ENCODE results near the gene SLF2. TPM values are rescaled to one million over a fixed set of nuclear protein-coding genes. Genes with fewer than 3 reads are reported as not detected.

The SLF2 gene
- total and polyA plus RNA-seq, 2 of the 13 experiments (the other 11 are each of a cell fraction or from before 2014, with no cell fraction given), result 12.2 to 48.1 TPM

- 0 out of 2 replicates have a peak, but pooled peaks have one; percentile 34 for TF ChIP-seq MYNN (CRISPR knock-in tag; IDR thresholded peaks at IDR 0.05; ENCODE audit: low read depth)
- TF ChIP-seq KLF11 (CRISPR knock-in tag; IDR thresholded peaks at IDR 0.05), result peak; percentile 70; the same call in 1 of the 2 replicates
- no peak; the same call in 1 of the 2 replicates for TF ChIP-seq MEIS2 (CRISPR knock-in tag; IDR thresholded peaks at IDR 0.05)
- peak; percentile 12; the same call in 1 of the 2 replicates for TF ChIP-seq ZNF790 (CRISPR knock-in tag; IDR thresholded peaks at IDR 0.05; ENCODE audit: borderline replicate concordance)
- peak; percentile 99 for TF ChIP-seq GABPB1 (CRISPR knock-in tag; IDR thresholded peaks at IDR 0.05)
- TF ChIP-seq, protein P1, sequence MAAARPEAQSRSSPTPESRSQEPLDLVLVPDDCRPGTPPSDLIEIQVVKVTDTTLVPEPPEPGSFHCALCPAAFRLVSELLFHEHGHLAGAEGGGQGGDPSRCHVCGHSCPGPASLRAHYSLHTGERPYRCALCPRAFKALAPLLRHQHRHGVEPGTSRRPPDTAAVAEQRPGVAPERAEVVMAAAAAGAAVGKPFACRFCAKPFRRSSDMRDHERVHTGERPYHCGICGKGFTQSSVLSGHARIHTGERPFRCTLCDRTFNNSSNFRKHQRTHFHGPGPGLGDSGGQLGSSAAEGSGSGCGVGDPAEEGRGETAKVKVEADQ (CRISPR knock-in tag; IDR thresholded peaks at IDR 0.05; ENCODE audit: borderline replicate concordance), result peak; percentile 85; the same call in 1 of the 2 replicates
- TF ChIP-seq ZNF589 (CRISPR knock-in tag; conservative IDR thresholded peaks at IDR 0.05), result peak; percentile 93
- no peak for TF ChIP-seq PAWR (CRISPR knock-in tag; IDR thresholded peaks at IDR 0.05; ENCODE audit: borderline replicate concordance)
- peak; percentile 24; the same call in 1 of the 2 replicates for TF ChIP-seq ATF7-NPFF (CRISPR knock-in tag; IDR thresholded peaks at IDR 0.05; ENCODE audit: low read depth)
- TF ChIP-seq SALL1 (CRISPR knock-in tag; IDR thresholded peaks at IDR 0.05), result peak; percentile 87
- TF ChIP-seq, protein P2, sequence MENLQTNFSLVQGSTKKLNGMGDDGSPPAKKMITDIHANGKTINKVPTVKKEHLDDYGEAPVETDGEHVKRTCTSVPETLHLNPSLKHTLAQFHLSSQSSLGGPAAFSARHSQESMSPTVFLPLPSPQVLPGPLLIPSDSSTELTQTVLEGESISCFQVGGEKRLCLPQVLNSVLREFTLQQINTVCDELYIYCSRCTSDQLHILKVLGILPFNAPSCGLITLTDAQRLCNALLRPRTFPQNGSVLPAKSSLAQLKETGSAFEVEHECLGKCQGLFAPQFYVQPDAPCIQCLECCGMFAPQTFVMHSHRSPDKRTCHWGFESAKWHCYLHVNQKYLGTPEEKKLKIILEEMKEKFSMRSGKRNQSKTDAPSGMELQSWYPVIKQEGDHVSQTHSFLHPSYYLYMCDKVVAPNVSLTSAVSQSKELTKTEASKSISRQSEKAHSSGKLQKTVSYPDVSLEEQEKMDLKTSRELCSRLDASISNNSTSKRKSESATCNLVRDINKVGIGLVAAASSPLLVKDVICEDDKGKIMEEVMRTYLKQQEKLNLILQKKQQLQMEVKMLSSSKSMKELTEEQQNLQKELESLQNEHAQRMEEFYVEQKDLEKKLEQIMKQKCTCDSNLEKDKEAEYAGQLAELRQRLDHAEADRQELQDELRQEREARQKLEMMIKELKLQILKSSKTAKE (CRISPR knock-in tag; IDR thresholded peaks at IDR 0.05; ENCODE audit: borderline replicate concordance), result peak; percentile 57; the same call in 1 of the 2 replicates
- TF ChIP-seq ZNF329 (CRISPR knock-in tag; IDR thresholded peaks at IDR 0.05; ENCODE audit: low read depth), result 0 out of 2 replicates have a peak, but pooled peaks have one; percentile 30
- 0 out of 2 replicates have a peak, but pooled peaks have one; percentile 53 for TF ChIP-seq KLF13 (CRISPR knock-in tag; IDR thresholded peaks at IDR 0.05)
- no peak; the same call in 1 of the 2 replicates for TF ChIP-seq ZNF263 (CRISPR knock-in tag; IDR thresholded peaks at IDR 0.05)
- peak; percentile 80; the same call in 1 of the 2 replicates for TF ChIP-seq ZNF605 (CRISPR knock-in tag; IDR thresholded peaks at IDR 0.05)
- peak; percentile 62; the same call in 1 of the 2 replicates for TF ChIP-seq NCOA5 (CRISPR knock-in tag; IDR thresholded peaks at IDR 0.05)
- TF ChIP-seq SMAD1 (CRISPR knock-in tag; IDR thresholded peaks at IDR 0.05; ENCODE audit: borderline replicate concordance, low read depth), result no peak; the same call in 1 of the 2 replicates
- peak; percentile 95 for TF ChIP-seq GABPA (IDR thresholded peaks at IDR 0.05; ENCODE audit: low read depth, low read length)
- peak; percentile 100 for TF ChIP-seq GABPA (CRISPR knock-in tag; IDR thresholded peaks at IDR 0.05; ENCODE audit: low read depth)
Observed at GRCh38 chr10:100986952-100987684, 74.4 kb downstream of the SLF2 start, which contains the start of the genes MRPL43 and TWNK (continued).

Data from HepG2 (cell line).